Immature natural killer cell (primary cell): ENCODE data around the gene SOX14. TPM values are rescaled to one million over a fixed set of nuclear protein-coding genes. Genes with fewer than 3 reads are reported as not detected.

Experiments
- polyA plus RNA-seq, 3 donors: library from polyadenylated mRNA; unstranded; fragments of 300-500 nt; fragmentation: Illumina TruSeq; gene quantifications; one replicate each; pipeline ENCODE4 v1.2.3, GENCODE V29; 2021

SOX14 gene
- polyA plus RNA-seq, 3 donors from 2014 or later: not detected

Other genes with a start within 250 kb of the SOX14 start
- not detected for gene CLDN18, start 245.8 kb downstream of the SOX14 start, polyA plus RNA-seq